HuH-7.5 (cell line): ENCODE measurements around the gene FAM169A.
A peak's percentile ranks its signal among the peaks of the same experiment; 100 is the strongest.
"Not testable (repeated sequence)": the region's sequence is repeated elsewhere in the genome, so short reads cannot be mapped to it uniquely, and the experiment has no call there.

Experiments
- DNase-seq: peaks from one replicate; pipeline ENCODE4 v3.0.0; 2011; ENCODE audit warnings: low spot score

The FAM169A gene, protein sequence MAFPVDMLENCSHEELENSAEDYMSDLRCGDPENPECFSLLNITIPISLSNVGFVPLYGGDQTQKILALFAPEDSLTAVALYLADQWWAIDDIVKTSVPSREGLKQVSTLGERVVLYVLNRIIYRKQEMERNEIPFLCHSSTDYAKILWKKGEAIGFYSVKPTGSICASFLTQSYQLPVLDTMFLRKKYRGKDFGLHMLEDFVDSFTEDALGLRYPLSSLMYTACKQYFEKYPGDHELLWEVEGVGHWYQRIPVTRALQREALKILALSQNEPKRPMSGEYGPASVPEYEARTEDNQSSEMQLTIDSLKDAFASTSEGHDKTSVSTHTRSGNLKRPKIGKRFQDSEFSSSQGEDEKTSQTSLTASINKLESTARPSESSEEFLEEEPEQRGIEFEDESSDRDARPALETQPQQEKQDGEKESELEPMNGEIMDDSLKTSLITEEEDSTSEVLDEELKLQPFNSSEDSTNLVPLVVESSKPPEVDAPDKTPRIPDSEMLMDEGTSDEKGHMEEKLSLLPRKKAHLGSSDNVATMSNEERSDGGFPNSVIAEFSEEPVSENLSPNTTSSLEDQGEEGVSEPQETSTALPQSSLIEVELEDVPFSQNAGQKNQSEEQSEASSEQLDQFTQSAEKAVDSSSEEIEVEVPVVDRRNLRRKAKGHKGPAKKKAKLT

DNA sequence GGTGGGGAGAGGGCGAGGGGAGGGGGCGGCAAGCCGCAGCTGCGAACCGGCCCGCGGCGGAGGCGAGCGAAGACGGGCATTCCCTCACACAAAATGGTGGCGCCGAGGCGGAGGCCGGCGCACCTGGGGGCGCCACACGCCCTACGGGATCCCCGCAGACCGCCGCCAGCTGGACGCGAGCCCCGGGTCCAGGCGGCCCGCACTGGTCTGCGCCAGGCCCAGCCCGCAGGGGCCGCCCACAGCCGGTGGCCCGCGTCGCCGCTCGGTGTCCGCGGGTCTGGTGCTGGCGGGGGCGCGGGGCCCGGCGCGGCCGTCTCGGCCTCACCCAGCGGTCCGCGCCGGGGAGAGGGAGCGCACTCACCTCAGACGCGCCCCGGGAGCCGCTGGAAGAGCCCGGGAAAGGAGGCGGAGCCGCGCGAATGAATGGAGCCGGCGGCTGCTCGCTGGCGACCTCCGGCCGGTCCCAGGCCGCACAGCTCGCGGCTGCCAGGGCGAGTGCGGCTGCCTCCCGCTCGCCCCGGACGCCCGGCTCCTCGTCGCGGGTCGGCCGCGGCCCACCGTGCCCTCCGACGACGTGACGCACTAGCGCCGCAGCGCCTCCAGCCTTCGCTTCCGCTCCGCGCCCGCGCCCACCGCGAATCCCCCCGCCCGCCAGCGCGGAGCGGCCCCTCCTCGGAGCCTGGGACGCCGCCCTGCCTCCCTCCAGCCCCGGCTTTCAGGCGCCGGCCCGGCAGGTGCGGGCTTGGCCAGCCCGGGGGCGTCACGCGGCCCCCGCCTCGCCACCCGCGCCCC is at the start of gene FAM169A:
Gene FAM169A, minus strand, starts transcription at position 584 of the 792 bp plus-strand sequence. CDS start 24,711 bp downstream, outside the sequence.
- peak; percentile 43 for DNase-seq

DNA sequence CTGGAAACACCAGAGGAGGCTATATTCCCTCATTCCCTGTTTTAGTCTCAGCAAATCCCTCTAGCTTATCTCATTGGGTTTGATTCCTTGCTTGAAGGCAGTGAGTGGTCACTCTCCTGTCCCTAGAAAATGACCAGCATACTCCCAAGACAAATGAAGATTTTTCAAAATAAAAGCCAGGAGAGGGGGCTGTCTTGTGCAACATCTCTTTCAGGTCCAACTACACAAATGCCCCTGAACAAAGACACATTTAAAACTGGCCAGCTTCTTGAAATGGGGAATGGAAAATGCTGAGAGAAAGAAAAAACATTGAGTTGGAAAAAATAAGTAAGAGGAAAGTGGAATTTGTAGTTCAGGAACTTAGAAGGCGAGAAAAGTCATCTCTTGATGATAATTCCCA is 49.3 kb upstream of the FAM169A start:
- no peak for DNase-seq

DNA sequence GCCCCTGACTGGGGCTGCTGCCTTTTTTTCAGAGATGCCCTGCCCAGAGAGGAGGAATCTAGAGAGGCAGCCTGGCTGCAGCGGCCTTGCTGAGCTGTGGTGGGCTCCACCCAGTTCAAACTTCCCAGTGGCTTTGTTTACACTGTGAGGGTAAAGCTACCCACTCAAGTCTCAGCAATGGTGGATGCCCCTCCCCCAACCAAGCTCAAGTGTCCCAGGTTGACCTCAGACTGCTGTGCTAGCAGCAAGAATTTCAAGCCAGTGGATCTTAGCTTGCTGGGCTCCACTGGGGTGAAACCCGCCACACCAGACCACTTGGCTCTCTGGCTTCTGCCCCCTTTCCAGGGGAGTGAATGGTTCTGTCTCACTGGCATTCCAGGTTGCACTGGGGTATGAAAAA is 45.2 kb upstream of the FAM169A start:
- not testable (repeated sequence) for DNase-seq

DNA sequence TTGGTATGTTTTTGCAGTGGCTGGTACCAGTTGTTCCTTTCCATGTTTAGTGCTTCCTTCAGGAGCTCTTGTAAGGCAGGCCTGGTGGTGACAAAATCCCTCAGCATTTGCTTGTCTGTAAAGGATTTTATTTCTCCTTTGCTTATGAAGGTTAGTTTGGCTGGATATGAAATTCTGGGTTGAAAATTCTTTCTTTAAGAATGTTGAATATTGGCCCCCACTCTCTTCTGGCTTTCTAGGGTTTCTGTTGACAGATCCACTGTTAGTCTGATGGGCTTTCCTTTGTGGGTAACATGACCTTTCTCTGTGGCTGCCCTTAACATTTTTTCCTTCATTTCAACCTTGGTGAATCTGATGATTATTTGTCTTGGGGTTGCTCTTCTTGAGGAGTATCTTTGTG is 43.7 kb upstream of the FAM169A start:
- DNase-seq = not testable (repeated sequence)

DNA sequence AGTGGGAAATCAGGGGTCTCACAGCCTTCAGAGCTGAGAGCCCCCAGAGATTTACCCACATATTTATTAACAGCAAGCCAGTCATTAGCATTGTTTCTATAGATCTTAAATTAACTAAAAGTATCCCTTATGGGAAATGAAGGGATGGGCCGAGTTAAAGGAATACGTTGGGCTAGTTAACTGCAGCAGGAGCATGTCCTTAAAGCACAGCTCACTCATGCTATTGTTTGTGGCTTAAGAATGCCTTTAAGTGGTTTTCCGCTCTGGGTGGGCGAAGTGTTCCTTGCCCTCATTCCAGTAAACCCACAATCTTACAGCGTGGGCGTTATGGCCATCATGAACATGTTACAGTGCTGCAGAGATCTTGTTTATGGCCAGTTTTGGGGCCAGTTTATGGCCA is 42.0 kb upstream of the FAM169A start:
- DNase-seq = not testable (repeated sequence)

DNA sequence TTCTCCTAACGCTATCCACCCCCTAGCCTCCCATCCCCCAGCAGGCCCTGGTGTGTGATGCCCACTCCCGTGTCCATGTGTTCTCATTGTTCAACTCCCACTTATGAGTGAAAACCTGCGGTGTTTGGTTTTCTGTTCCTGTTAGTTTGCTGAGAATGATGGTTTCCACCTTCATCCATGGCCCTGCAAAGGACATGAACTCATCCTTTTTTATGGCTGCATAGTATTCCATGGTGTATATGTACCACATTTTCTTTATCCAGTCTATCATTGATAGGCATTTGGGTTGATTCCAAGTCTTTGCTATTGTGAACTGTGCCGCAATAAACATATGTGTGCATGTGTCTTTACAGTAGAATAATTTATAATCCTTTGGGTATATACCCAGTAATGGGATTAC is 38.5 kb upstream of the FAM169A start:
- not testable (repeated sequence) for DNase-seq

DNA sequence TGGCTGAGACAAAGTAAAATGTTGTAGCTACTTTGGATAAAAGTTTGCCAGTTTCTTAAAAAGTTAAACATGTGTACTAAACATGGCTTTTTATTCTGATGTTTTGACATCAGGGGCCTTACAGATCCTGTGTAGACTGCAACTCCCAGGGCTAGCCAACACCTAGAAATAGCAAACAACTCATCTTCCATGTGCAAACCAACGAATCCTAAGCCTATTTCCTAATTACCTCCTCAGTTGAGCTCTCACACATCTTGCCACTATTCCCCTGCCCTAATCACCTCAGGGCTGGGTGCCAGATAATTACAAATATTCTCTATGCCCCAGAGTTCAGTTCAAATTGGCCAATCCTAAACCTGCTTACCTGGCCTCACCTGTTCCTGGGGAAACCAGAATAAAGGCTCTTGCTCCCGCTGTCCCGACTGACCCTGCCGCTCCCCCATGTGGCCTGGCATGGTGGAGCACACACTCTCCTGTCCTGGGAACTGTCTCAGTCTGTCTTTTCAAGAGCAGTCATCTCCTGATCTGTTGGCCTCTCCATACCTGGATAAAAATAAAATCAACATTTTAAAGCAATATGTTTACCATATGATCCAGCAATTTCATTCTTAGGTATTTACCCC is 37.1 kb upstream of the FAM169A start:
- DNase-seq = peak; percentile 51

DNA sequence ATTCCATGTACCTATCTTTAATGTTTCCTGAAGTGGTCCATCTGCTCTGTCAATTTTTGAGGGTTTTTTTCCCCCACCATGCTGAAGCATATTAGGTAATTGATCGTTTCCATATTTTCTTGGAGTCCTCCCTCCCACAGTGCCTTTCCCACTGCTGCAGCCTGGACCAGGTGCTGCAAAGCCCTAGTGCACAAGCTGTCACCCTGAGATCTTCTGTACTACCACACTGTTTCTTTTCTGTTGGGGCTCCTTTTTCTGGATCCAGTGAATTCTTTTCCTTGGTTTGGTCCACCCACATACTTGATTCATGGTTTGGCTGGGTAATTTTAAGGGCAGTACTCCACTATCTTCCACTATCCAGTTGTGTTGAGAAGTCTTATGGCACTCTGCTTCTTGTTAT is 30.9 kb upstream of the FAM169A start:
- DNase-seq = no peak

DNA sequence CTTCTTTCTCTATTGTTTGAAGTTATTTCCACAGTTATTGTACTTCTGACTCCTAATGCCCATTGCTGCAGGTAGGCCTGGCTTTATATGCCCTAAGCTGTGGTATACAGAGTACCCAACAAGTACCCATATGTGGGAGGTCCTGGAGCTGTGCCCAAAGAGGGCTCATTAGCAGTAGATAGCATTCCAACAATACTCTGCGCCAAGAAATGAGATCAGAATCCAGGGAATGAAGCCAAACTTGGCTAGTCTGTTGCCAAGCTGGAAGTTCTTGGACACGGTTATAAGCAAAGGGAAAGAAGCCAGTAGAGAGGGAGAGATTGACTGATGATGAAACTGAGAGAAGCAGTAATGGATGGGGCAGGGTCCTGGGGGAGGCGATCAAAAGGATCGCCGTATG is 29.7 kb upstream of the FAM169A start:
- no peak for DNase-seq

DNA sequence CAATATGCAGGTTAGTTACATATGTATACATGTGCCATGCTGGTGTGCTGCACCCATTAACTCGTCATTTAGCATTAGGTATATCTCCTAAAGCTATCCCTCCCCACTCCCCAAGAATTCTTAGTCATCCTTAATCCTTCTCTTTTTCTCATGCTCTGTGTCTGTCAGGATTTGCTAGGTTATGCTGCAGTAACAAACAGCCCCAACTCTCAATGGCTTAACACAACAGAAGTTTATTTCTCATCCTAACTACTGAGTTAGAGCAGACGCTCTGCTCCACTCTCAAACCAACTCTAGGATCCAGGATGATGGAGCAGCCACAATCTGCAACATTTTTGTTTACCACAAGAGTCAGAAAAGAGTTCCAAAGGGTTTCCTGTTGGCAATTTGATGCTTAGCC is 28.2 kb upstream of the FAM169A start:
- DNase-seq = no peak

DNA sequence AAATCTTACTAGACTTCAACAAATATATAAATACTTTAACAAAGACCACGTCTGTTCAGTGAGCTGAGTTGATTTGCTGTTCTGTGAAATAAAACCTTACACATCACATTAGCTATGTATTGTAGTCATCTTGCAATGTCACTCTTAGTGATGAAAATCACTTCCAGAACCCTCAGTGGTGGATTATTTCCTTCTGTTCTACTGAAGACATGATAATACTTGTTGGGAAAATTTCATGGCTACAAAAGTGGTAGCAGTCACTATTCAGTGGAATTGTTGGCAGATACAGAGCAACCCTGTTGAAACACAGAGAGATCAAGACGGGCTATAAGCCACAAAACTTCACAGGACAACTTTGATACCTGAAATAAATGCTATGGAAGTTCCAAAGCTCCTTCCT is 26.7 kb upstream of the FAM169A start:
- no peak for DNase-seq

DNA sequence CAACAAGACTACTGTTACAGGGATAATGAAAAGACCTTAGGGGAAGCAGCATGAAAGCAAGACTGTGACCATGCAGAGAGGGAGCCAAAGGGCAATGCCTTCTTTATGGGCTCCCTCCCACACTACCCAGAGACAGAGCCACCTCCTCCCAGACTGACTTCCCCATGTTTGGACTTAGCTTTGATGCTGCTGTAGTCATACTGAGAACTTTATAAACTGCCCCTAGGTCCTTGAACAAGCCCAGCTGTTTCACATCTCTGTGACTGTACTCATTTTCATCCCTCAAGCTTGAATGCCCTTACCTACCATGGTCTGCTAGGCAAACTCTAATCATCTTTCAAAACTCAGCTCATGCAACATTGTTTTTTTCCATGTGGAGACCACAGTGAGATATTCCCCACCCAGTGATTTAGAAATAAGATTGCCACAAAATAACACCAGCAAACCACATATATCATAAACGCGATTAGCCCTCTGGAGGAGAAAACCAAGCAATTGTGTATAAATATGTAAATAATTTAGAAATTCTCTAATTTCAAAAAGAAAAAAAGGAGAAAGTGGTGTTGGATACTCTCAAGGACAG is 23.4 kb upstream of the FAM169A start:
- DNase-seq = no peak

DNA sequence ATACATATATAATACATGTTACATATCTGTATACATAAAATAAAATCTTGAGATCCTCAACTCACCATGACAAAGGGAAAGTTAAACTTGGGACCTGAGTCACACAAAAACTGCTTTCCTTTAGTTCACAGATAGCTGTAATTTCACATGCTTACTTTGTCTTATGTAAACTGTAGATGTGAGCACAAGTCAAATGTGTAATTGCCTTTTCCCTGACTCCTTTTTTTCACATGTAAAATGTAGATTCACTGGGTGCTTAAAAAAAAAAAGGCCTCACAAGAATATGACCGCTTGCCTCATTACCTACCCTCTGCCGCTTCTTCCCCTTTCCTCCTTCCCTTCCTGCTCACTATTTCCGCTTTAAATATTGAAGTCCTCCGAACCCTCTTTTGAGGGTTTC is 21.9 kb upstream of the FAM169A start:
- no peak for DNase-seq

DNA sequence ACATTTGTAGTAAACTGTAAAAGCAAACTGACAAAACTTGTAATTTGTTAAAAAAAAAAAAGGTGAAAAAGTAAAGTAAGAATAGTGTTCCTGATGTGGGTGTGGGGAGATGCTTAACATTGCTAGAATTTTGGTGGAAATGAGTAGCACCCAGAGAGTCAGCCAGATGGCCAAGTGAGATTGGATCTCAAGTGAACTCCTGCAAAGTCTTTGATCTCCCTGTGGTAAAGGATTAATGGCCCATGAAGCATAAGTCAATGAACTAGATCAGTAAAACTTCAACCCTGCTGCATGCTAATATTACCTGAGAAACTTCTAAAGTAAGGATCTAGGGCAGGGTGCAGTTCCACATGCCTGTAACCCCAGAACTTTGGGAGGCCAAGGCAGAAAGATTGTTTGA is 19.0 kb upstream of the FAM169A start:
- DNase-seq = no peak

DNA sequence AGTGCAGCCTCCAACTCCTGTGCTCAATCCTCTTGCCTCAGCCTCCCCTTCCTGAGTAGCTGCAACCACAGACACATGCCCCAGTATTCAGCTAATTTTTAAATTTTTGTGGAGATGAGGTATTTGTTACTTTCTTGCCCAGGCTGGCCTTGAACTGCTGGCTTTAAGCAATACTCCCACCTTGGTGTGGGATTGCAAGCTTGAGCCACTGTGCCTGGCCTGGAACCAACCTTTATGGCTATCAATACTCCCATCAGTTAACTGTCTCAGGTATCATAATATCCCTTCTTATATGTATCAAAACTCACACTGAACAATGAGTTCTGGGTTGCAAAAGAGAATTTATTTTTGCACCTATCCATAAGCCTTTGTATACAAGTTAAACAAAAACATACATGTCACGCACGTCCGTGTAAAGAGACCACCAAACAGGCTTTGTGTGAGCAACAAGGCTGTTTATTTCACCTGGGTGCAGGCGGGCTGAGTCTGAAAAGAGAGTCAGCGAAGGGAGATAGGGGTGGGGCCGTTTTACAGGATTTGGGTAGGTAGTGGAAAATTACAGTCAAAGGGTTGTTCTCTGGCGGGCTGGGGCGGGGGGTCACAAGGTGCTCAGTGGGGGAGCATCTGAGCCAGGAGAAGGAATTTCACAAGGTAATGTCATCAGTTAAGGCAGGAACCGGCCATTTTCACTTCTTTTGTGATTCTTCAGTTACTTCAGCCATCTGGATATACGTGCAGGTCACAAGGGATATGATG is 16.4 kb upstream of the FAM169A start:
- not testable (repeated sequence) for DNase-seq

DNA sequence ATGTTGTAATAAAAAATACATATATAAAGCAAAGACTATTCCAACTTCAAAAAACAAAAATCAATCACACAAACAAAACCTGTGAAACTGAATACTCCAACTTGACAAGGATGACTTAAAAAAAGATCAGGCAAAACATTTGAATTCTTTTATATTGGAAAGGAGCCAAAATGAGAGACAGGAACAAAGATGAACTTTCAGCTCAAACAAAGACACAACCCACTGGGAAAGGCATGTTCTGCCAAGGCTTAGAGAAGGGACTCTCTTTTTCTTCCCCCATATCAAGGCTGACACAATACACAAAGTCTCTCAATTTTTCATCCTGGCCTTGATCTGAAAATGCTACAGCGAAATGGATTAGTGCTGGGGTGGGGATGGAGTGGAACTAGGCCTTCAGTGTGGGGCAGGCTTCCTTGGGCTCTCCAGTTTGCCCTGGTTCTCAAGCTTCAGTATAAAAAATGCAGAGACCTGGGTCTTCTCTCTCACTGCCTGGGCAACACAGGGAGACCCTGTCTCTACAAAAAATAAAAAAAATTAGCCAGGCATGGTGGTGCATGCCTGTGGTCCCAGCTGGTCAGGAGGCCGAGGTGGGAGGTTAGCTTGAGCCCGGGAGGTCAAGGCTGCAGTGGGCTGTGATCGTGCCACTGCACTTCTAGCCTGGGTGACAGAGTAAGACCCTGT is 11.6 kb upstream of the FAM169A start:
- DNase-seq = no peak

DNA sequence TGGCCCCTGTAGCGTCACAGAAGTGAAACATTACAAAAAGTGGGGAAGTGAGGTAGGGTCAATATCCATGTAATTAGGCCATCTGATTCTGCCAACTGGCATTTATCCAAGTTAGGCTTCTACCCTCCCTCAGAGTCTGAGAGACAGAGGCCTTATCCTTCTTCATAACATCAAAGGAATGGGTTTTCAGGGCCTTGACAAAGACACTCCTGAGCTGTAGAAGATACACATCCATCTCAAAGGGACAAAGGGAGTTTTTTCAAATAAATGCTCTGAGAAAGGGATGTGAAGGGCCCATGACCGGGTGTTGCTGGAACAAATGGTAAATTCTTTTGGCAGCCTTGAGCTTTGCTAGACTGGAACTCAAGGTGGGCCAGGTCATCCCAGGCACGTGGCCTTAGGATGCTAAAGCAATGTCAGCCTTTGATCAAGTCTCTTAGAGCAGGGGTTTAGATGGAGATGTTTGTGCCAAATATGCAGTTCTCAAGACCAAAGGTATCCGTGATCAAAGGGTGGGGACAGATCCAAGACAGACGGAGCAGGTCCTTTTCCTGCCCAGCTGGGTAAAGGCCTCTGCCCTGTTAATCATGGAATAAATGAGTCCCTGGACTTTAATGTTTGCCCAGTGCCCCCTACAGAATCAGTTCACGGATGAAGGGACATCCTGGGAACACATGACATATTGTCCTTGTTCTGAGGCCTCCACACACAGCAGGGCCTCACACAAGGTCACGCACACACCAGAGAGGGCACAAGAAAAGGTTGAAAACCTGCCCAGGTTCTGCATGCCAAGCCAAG is 10.0 kb upstream of the FAM169A start:
- DNase-seq = no peak

DNA sequence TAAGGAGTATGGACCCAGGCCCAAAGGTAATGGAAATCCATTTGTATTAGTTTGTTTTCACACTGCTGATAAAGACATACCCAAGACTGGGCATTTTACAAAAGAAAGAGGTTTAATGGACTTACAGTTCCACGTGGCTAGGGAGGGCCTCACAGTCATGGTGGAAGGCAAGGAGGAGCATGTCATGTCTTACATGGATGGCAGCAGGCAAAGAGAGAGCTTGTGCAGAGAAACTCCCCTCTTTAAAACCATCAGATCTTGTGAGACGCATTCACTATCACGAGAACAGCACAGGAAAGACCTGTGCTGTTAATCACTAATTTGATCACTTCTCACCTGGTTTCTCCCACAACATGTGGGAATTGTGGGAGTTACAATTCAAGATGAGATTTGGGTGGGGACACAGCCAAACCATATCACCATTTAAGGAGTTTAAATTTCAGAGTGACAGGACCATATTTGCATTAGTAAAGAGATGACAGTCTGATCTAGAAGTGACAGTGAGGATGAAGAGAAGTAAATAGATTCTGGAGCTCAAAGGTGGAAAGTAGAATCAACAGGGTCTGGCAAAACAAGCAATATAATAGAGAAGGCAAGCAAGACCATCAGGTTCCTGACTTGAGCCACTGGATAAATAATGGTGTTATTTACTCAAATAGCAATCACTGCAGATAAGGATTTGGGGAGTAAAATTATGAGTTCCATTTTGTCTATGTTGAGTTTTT is 7.5 kb upstream of the FAM169A start:
- no peak for DNase-seq
